Activated T-helper 2 cell treated with anti-CD3 and anti-CD28 coated beads, Interferon-gamma antibody, Interleukin-2, Interleukin-4, amounts not matched to agents 10 μg/mL and 5 μg/mL and 100 μg/mL, durations not matched to agents 14 hours and 24 hours and 36 hours (primary cell): ENCODE data around the gene VAV1. TPM values are rescaled to one million over a fixed set of nuclear protein-coding genes. Genes with fewer than 3 reads are reported as not detected.
"Not testable (repeated sequence)": the region's sequence is repeated elsewhere in the genome, so short reads cannot be mapped to it uniquely, and the experiment has no call there.

Experiments used
- DNase-seq: peaks from one replicate; pipeline ENCODE4 v3.0.0; 2021; ENCODE audit warnings: low spot score
- H3K27ac Mint-ChIP-seq: one replicate; pipeline ENCODE4 v1.8.0; 2021; ENCODE audit warnings: mixed read lengths
- H3K27me3 Mint-ChIP-seq: one replicate; pipeline ENCODE4 v1.8.0; 2021; ENCODE audit warnings: low read depth, mixed read lengths
- H3K36me3 Mint-ChIP-seq: one replicate; pipeline ENCODE4 v1.8.0; 2021; ENCODE audit warnings: low read depth, mixed read lengths
- H3K4me1 Mint-ChIP-seq: one replicate; pipeline ENCODE4 v1.8.0; 2021; ENCODE audit warnings: low read depth, mixed read lengths
- H3K4me3 Mint-ChIP-seq: one replicate; pipeline ENCODE4 v1.8.0; 2021; ENCODE audit warnings: low read depth, mild to moderate bottlenecking, moderate library complexity, mixed read lengths
- H3K9me3 Mint-ChIP-seq: one replicate; pipeline ENCODE4 v1.8.0; 2021; ENCODE audit warnings: mixed read lengths
- intact Hi-C: fragments of 100-400 bp; cut with micrococcal nuclease; formaldehyde crosslinking; loops from one replicate; pipeline ENCODE4 v1.15.1; 2023
- total RNA-seq: library from RNA; stranded (reverse); gene quantifications from 2 replicates; pipeline ENCODE4 v1.2.3, GENCODE V29; 2022

The VAV1 gene
- total RNA-seq, 1 donor from 2014 or later = 69.7 TPM

DNA sequence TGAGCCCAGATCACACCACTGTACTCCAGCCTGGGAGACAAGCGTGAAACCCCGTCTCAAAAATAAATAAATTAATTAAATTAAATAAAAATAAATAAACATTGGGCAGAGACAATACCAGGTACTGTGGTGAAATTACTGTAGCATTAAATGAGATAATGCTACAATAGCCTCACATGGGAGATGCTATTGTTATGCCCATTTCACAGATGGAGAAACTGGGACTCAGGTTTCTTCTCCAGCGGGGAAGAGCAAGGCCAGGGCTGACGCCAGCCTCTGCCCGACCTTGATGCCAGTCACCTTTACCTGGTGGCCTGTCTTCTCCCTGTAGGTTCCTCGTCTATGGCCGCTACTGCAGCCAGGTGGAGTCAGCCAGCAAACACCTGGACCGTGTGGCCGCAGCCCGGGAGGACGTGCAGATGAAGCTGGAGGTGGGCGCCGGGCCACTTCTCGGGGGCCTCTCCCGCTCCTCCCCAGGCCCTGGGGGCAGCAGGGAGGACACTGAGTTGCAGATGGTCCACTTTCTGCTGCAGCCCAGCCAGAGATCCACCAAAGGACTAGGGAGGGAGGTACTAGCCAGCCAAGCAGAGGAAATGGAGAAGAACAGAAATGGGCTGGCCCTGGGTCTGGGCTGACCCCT, 53.9 kb downstream of the VAV1 start:
- no peak for DNase-seq
- H3K27ac Mint-ChIP-seq = no peak overlapping the region
- intact Hi-C loops = no loop called here
- H3K27me3 Mint-ChIP-seq = no peaks in the 10 kb centered on the region
- no peaks in the 10 kb centered on the region for H3K4me1 Mint-ChIP-seq
- peaks cover 3% of the 10 kb centered on the region for H3K9me3 Mint-ChIP-seq
- H3K36me3 Mint-ChIP-seq = peaks cover 71% of the 10 kb centered on the region
- H3K4me3 Mint-ChIP-seq = no peak overlapping the region

DNA sequence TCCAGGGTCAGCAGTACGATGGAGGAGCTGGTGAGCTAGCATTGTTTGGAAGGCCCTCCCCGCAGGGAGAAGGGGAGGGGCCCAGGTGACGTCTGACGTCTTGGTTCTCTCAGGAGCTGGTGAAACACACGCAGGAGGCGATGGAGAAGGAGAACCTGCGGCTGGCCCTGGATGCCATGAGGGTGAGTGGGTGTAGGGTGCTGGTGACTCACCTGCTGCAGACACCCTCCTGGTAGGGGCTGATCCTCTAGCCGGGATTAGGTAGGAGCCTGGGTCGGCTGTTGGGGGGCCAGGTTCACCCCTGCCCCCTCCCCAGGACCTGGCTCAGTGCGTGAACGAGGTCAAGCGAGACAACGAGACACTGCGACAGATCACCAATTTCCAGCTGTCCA, 55.8 kb downstream of the VAV1 start:
- intact Hi-C loops = no loop called here
- no peak for DNase-seq
- peaks cover 3% of the 10 kb centered on the region for H3K9me3 Mint-ChIP-seq
- no peaks in the 10 kb centered on the region for H3K27me3 Mint-ChIP-seq
- no peak overlapping the region for H3K27ac Mint-ChIP-seq
- H3K4me1 Mint-ChIP-seq = no peaks in the 10 kb centered on the region
- no peak overlapping the region for H3K4me3 Mint-ChIP-seq
- peaks cover 79% of the 10 kb centered on the region for H3K36me3 Mint-ChIP-seq

DNA sequence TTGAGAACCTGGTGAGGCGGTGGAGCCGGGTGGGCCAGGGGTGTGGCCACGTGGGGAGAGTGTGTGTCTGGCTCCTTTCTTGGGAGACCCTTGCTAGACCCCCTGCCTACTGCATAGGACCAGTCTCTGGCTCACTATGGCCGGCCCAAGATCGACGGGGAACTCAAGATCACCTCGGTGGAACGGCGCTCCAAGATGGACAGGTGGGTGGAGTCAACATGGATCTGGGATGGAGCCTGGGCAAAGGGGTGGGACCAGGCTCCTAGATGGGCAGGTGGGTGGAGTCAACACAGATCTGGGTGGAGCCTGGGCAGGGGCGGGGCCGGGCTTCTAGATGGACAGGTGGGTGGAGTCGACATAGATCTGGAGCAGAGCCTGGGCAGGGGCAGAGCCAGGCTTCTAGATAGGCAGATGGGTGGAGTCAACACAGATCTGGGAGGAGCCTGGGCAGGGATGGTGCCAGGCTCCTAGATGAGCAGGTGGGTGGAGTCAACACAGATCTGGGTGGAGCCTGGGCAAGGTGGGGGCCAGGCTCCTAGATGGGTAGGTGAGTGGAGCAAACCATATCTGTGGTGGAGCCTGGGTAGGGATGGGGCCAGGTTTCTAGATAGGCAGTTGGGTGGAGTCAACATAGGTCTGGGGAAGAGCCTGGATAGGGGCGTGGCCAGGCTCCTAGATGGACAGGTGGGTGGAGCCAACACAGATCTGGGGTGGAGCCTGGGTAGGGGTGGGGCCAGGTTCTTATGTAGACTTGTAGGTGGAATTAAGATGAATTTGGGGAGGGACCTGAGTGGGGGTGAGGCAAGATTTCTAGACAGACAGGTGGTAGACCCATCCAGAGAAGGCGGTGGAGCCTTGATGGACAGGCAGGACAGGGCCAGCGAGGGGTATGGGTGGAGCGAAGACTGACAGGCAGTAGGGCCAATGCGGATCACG, 56.5 kb downstream of the VAV1 start:
- H3K36me3 Mint-ChIP-seq = peaks cover 79% of the 10 kb centered on the region
- H3K9me3 Mint-ChIP-seq = peaks cover 3% of the 10 kb centered on the region
- peak overlapping the region; percentile 22 for H3K27ac Mint-ChIP-seq

DNA sequence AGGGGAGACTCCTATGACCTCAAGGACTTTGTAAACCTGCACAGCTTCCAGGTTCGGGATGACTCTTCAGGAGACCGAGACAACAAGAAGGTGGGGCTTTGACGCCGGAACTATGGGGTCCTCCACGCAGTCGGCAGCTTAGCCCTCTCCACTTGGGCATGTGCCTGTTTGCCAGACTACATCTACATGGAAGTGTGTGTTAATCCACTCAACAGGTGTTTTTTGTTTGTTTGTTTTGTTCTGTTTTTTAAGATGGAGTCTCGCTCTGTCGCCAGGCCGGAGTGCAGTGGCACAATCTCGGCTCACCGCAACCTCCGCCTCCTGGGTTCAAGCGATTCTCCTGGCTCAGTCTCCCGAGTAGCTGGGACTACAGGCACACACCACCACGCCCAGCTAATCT, 57.3 kb downstream of the VAV1 start:
- H3K27me3 Mint-ChIP-seq, H3K27ac Mint-ChIP-seq, H3K9me3 Mint-ChIP-seq, DNase-seq, intact Hi-C loops, H3K4me1 Mint-ChIP-seq, H3K4me3 Mint-ChIP-seq: not testable (repeated sequence)
- H3K36me3 Mint-ChIP-seq = peaks cover 70% of the 10 kb centered on the region

More for the DNA sequence above, 56.5 kb downstream of the VAV1 start:
- peak; percentile 35 for DNase-seq
- Mint-ChIP-seq H3K4me1 (no peaks in the 10 kb centered on the region), H3K4me3 (no peak overlapping the region), H3K27me3 (no peaks in the 10 kb centered on the region)
- intact Hi-C loops = no loop called here

DNA sequence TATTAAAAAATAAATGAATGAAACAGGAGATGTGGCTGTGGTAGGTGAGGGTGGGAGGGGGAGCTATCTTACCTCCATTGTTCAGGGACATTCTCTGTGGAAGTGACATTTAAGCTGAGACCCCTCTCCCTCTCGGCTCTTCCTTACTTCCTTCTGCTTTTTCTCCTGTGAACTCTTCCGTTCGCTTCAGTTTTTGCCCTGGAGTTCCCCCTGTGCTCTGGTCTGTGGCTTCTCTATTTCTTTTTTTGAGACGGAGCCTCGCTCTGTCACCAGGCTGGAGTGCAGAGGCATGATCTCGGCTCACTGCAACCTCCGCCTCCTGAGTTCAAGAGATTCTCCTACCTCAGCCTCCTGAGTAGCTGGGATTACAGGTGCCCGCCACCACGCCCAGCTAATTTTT, 58.6 kb downstream of the VAV1 start:
- H3K4me3 Mint-ChIP-seq, H3K27ac Mint-ChIP-seq, H3K27me3 Mint-ChIP-seq, DNase-seq, H3K9me3 Mint-ChIP-seq, intact Hi-C loops, H3K4me1 Mint-ChIP-seq: not testable (repeated sequence)
- peaks cover 67% of the 10 kb centered on the region for H3K36me3 Mint-ChIP-seq

DNA sequence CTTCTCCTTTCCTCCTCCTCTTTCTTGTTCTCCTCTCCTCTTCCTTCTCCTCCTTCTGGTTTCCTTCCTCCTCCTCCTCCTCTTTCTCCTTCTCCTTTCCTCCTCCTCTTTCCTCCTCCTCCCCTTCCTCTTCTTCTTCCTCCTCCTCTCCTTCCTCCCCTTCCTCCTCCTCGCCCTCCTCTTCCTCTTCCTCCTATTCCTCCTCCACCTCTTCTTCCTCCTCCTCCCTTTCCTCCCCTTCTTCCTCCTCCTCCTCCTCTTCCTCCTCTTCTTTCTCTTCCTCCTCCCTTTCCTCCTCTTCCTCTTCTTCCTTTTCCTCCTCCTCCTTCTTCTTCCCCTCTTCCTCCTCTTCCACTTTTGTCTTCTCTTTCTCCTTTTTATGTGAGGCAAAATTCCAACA, 59.9 kb downstream of the VAV1 start:
- H3K27ac Mint-ChIP-seq = no peak overlapping the region
- H3K9me3 Mint-ChIP-seq = no peaks in the 10 kb centered on the region
- H3K4me1 Mint-ChIP-seq = peaks cover 8% of the 10 kb centered on the region
- no peaks in the 10 kb centered on the region for H3K27me3 Mint-ChIP-seq
- intact Hi-C loops = no loop called here
- no peak for DNase-seq
- peaks cover 69% of the 10 kb centered on the region for H3K36me3 Mint-ChIP-seq
- no peak overlapping the region for H3K4me3 Mint-ChIP-seq

DNA sequence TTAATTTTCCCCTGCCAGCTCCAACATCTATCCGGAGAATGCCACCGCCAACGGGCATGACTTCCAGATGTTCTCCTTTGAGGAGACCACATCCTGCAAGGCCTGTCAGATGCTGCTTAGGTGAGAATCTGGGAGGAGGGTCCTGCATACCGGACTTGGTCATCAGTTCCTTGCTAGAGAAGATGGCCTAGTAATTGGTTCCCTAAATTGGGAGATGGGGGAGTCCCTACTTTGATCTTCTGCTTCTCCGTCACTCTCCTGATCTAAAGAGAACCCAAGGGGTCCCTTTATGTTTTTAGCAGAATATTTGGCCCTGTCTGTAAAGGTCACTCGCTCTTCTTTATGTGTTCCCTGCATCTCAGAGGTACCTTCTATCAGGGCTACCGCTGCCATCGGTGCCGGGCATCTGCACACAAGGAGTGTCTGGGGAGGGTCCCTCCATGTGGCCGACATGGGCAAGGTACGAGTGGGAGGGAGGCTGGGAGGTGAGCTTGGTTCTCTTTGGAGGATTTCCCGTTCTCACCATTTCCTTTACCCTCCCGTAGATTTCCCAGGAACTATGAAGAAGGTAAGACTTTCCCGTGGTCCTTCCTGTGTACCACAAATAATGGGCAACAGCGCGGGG, 60.8 kb downstream of the VAV1 start:
- Mint-ChIP-seq H3K27me3 (no peaks in the 10 kb centered on the region), H3K4me3 (no peak overlapping the region), H3K9me3 (no peaks in the 10 kb centered on the region), H3K27ac (no peak overlapping the region), H3K4me1 (peaks cover 16% of the 10 kb centered on the region), H3K36me3 (peaks cover 71% of the 10 kb centered on the region)
- DNase-seq = no peak
- intact Hi-C loops = no loop called here

DNA sequence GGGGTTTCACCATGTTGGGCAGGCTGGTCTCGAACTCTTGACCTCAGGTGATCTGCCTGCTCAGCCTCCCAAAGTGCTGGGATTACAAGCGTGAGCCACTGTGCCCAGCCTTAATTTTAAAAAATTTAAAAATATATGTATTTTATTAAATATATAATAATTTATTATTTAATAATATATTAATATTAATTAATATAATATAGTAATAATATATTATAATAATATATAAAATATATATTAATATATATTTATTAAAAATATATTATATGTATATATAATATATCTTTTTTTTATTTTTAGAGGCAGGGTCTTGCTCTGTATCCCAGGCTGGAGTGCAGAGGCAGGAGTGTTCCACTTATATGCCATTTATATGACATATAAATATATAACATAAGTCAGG, 61.9 kb downstream of the VAV1 start:
- peaks cover 18% of the 10 kb centered on the region for H3K4me1 Mint-ChIP-seq
- H3K36me3 Mint-ChIP-seq = peaks cover 63% of the 10 kb centered on the region
- no peak overlapping the region for H3K27ac Mint-ChIP-seq
- DNase-seq = no peak
- H3K4me3 Mint-ChIP-seq = no peak overlapping the region
- H3K27me3 Mint-ChIP-seq = no peaks in the 10 kb centered on the region
- intact Hi-C loops = no loop called here
- H3K9me3 Mint-ChIP-seq = no peaks in the 10 kb centered on the region

DNA sequence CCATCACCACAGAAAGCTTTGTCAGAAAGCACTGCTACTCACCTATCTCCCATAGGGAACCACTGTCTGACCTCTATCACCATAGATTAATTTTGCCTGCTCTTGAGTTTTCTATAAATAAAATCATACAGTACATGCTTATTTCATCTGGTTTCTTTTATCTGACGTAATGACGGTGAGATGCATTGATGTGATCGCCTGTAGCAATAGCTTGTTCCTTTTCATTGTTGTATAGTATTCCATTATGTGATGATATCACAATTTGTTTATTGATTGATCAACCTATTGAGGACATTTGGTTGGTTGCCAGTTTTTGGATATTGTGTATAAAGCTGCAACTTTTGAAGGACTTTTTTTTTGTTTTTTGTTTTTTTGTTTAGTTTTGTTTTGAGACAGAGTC, 63.0 kb downstream of the VAV1 start:
- intact Hi-C loops = no loop called here
- H3K36me3 Mint-ChIP-seq = peaks cover 61% of the 10 kb centered on the region

DNA sequence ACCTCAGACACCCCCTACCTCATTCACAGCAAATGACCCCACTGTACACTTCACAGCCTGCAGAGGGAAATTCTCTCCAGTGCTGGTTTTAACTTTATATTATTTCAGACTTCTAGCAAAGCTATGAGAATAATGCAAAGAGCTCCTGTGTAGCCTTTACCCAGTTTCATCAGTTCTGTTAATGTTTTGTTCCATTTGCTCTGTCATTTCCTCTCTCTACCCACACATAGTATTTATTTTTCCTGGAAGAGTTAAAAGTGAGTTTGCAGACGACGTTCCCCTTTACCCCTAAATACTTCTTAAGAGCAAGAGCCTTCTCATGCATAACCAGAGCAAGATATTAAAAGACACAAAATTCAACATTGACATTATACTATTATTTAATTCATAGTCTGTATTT, 65.0 kb downstream of the VAV1 start:
- Mint-ChIP-seq H3K27ac (peak overlapping the region; percentile 70), H3K4me3 (no peak overlapping the region), H3K9me3 (no peaks in the 10 kb centered on the region), H3K27me3 (no peaks in the 10 kb centered on the region), H3K36me3 (peaks cover 52% of the 10 kb centered on the region), H3K4me1 (peaks cover 18% of the 10 kb centered on the region)
- intact Hi-C loops = no loop called here
- no peak for DNase-seq

More for the DNA sequence above, 63.0 kb downstream of the VAV1 start:
- Mint-ChIP-seq H3K4me3 (no peak overlapping the region), H3K27me3 (no peaks in the 10 kb centered on the region), H3K4me1 (peaks cover 18% of the 10 kb centered on the region), H3K9me3 (no peaks in the 10 kb centered on the region), H3K27ac (no peak overlapping the region)
- DNase-seq = no peak

DNA sequence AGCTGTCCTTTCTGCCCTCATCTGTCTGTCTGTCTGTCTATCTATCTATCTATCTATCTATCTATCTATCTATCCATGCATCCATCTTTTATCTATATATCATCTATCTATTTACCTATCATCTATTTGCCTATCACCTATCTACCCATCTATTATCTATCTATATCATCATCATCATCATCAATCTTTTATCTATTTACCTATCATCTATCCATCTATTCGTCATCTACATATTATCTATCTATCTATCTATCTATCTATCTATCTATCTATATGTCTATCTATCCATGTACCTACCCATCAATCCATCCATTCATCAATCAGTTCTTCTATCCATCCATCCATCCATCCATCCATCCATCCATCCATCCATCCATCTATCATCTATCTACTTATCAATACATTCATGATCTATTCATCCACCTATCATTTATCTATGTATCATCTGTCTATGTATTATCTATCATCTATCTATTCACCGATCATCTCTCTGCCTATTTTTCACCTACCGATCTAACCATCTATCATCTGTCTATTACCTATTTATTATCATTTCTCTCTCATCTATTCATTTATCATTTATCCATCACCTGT, 65.7 kb downstream of the VAV1 start:
- no peaks in the 10 kb centered on the region for H3K27me3 Mint-ChIP-seq
- intact Hi-C loops = no loop called here
- peak overlapping the region; percentile 56 for H3K27ac Mint-ChIP-seq
- H3K4me1 Mint-ChIP-seq = peaks cover 18% of the 10 kb centered on the region
- no peak for DNase-seq
- H3K36me3 Mint-ChIP-seq = peaks cover 48% of the 10 kb centered on the region
- no peak overlapping the region for H3K4me3 Mint-ChIP-seq
- H3K9me3 Mint-ChIP-seq = no peaks in the 10 kb centered on the region

DNA sequence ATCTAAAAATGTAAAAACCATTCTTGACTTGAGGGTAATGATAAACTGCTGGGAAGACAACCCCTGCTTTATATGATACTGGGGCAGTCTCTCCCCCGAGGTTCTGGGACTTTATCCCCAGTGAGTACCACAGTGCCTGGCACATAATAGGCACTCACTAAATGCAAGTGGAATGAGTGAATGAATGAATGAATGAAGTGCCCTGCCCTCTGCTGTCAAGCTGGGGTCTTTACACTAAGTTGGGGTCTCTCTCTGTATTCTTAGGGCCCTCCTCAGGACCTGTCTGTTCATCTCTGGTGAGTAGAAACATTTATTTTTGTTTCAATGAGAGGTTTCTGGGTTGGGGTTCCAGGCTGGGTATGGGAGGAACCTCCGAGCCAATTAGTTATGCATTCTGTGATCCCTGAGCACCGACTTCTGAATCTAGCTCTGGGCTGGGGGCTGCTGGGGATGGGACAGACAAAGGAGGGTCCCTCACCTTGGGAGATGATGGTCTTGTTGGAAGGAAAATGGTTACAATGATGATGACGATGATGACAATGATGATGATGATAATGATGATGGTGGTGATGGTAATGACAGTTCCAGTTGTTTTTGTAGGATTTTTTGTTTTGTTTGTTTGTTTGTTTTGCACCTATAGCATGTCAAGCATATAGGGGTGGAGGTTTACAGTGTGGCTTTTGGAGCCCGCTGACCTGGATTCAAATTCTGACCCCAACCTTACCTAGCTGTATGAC, 70.5 kb downstream of the VAV1 start:
- Mint-ChIP-seq H3K9me3 (no peaks in the 10 kb centered on the region), H3K36me3 (peaks cover 25% of the 10 kb centered on the region), H3K27me3 (no peaks in the 10 kb centered on the region), H3K4me1 (peaks cover 5% of the 10 kb centered on the region), H3K4me3 (no peak overlapping the region), H3K27ac (no peak overlapping the region)
- intact Hi-C loops = no loop called here
- no peak for DNase-seq
